ENCODE measurements around the gene IKZF4.
"Not testable (repeated sequence)": the region's sequence is repeated elsewhere in the genome, so short reads cannot be mapped to it uniquely, and the experiment has no call there.

The IKZF4 gene

GRCh38 chr12:56040963-56041551 is 20.2 kb downstream of the IKZF4 start:
- no peak for FAIRE-seq

DNA sequence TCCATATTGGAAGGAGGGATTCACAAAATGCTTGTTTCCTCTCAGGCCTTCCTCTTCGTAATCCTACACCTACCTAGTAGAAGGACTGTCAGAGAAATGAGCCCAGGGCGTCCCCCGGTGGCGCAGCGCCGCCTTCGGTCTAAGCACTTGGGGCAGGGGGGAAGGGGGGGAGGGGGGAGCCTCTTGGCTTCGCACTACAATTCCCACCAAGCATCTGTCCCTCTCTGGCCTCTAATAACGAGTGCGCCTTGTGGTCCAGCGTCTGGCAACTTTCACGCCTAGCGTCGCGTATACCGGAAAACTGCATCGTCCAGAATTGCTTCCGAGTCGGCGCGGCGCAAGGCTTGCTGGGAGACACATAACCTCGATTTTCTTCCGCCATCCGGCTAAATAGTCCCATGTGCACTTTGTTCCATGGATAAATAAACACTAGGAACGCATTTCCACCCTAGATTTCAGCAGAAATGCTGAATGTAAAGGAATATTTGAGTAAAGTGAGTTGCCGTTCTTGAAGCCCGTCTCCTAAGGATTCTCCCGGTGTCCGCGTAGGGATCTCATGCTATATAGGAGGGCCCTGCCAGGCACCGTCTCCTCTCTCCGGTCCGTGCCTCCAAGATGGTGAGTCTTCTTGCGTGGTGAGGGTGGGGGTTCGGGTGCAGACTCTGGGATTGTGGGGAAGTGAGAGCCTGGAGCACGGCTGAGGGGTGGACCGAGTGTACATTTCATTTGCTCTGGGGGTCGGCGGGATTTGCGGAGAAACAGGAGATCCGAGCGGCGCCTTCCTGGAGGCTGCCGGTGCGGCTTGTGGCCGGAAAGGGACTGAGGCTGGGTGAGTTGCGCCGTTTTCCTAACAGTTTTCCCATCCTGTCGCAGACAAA is 20.9 kb downstream of the IKZF4 start, which contains the start of gene RPS26:
RPS26 (plus strand) TSS at position 367 of the 878 bp plus-strand sequence; CDS start at position 616, 249 bp downstream.
- FAIRE-seq, result peak; percentile 78

GRCh38 chr12:56042430-56042813 is 21.6 kb downstream of the IKZF4 start:
- not testable (repeated sequence) for FAIRE-seq

GRCh38 chr12:56042843-56043242 is 22.0 kb downstream of the IKZF4 start:
- FAIRE-seq, result no peak

DNA sequence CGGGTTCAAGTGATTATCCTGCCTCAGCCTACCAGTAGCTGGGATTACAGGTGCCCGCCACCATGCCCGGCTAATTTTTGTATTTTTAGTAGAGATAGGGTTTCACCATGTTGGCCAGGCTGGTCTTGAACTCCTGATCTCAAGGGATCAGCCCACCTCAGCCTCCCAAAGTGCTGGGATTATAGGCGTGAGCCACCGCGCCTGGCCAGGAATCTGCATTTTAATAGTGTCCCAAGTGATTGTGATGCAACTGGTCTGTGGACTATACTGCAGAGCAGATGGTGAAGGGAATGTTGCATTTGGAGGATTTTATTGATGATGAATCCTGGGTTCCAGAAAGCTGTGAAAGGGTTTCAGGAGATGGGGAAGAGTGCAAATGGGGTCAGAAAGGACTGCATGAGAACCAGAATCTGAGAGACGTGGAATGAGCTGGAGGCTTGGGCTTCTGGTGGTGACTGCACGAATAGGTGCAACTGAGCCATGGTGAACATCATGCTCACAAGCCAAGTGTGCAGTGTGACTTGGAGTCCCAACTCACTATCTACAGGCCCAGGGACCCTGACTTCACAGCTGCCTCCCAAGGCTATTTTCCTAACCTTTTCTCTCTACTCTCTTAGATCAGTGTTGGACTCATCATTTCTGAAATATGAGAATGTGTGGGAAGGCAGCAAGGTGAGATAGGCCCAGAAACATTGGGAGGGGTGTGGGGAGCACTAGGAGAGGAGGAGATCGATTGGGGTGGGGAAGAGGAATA is 25.4 kb downstream of the IKZF4 start:
- FAIRE-seq, result no peak

GRCh38 chr12:56053407-56053893 is 32.6 kb downstream of the IKZF4 start:
- FAIRE-seq, result no peak

- FAIRE-seq, result not testable (repeated sequence)
These were observed 39.1 kb downstream of the IKZF4 start for GRCh38 chr12:56059964-56060363.

- no peak for FAIRE-seq
These were observed 41.1 kb downstream of the IKZF4 start for GRCh38 chr12:56061982-56062381.

DNA sequence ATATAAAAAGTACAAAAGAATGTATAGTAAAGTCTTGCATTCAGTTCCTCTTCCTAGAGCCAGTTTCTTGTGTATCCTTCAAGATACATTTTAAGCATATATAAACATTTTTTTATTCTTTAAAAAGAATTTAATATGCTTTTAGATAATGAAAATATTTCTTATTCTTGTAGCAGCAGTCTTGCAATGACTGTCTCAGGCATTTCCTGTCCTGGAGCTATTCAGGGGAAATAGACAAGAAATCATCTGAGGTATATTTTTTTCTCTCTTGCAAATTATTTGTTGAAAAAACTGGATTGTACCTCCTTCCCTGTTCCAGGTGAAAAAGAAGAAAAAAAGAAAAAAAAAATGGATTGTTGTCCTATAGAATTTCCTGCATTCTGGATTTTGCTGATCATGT is 42.2 kb downstream of the IKZF4 start:
- FAIRE-seq, result no peak

- no peak for FAIRE-seq
These were observed 50.8 kb downstream of the IKZF4 start for GRCh38 chr12:56071648-56072047.

DNA sequence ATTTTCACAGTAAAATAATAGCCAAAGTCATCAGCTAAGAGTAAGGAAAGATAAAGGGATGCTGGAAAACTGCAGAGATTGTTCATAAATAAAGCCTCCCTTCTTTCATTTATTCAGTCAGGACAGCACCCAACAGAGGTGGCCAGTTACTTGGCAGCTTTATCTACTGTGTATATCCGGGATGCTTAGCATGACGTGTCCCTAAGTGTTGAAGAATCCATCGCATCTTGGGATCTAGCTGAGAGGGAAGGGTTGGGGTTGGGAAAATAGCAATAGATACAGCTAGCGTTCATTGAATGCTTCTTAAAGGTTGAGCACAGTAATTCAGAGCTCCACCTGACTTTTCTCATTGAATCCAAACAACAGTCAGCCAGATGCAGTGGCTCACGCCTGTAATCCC is 53.6 kb downstream of the IKZF4 start:
- FAIRE-seq, result no peak

DNA sequence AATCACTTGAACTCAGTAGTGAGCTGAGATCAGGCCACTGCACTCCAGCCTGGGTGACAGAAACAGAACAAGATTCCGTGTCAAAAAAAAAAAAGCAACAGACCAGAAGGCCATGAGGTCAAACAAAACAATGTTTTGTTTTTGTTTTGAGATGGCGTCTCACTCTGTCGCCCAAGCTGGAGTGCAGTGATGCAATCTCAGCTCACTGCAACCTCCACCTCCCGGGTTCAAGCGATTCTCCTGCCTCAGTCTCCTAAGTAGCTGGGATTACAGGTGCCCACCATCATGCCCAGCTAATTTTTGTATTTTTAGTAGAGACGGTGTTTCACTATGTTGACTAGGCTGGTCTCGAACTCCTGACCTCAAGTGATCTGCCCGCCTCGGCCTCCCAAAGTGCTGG is 57.1 kb downstream of the IKZF4 start:
- not testable (repeated sequence) for FAIRE-seq

- FAIRE-seq, result no peak
These were observed 57.6 kb downstream of the IKZF4 start for GRCh38 chr12:56078427-56078826.

- FAIRE-seq, result peak; percentile 35
These were observed 58.3 kb downstream of the IKZF4 start for GRCh38 chr12:56078931-56079722.

DNA sequence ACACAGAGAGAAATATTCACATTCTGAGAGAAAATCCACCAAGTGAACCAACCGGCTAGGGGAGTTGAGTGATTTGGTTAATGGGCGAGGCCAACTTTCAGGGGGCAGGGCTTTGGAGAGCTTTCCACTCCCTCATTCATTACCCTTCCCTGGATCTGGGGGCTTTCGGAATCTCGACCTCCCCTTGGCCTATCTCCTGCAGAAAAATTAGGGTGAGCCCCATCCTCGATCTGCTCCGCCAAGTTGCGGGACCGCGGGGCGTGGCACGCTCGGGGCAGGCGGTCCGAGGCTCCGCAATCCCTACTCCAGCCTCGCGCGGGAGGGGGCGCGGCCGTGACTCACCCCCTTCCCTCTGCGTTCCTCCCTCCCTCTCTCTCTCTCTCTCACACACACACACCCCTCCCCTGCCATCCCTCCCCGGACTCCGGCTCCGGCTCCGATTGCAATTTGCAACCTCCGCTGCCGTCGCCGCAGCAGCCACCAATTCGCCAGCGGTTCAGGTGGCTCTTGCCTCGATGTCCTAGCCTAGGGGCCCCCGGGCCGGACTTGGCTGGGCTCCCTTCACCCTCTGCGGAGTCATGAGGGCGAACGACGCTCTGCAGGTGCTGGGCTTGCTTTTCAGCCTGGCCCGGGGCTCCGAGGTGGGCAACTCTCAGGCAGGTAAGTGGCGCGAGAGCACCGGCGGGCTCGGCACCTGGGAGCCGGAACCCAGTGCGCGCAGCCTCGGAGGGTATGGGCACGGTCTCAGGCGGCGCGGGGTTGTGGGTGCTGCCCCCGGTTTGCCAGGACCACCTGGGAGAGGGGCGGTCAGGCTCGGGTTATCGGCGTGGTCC is 59.1 kb downstream of the IKZF4 start, which contains the start of gene ERBB3:
ERBB3 (plus strand) TSS at position 443 of the 833 bp plus-strand sequence; CDS start at position 579, 136 bp downstream.
- no peak for FAIRE-seq

DNA sequence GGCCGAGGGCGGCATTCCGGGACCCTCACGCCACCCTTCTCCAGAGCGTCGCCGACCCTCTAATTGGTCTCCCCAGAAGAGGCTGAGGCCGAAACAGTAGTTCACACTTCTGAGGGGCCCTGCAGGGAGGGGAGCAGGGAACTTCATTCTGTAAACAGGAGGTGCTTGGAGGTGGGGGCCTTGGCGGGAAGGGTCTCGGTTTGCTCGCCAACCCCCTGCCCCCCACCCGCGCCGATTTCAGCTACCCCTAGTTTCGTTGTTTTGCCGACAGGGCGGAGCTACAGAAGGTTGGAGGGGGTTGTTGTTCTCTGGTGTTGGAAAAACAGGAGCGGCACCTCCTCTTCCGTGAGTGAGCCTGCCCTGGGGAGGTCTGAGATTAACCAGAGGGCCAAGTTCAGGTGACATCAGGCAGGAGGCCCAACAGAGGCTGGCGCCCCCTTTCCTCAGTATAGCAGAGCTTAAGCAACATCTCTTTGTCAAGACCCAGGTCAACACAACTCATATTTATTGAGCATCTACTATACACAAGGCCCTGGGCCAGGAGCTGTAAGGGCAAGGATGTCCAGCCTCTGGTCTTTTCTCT is 59.8 kb downstream of the IKZF4 start:
- FAIRE-seq, result no peak

- no peak for FAIRE-seq
These were observed 60.8 kb downstream of the IKZF4 start for GRCh38 chr12:56081393-56082347.

GRCh38 chr12:56082382-56082781 is 61.5 kb downstream of the IKZF4 start:
- no peak for FAIRE-seq

- FAIRE-seq, result no peak
These were observed 62.1 kb downstream of the IKZF4 start for GRCh38 chr12:56082967-56083366.

Data from A204.1 (cell line).